GM19452 (cell line): ENCODE results near the gene NDUFB2.
"Not testable (repeated sequence)": the region's sequence is repeated elsewhere in the genome, so short reads cannot be mapped to it uniquely, and the experiment has no call there.

Experiments used
- ATAC-seq: cut with Tn5 transposase; IDR thresholded peaks from one replicate; pipeline ENCODE4 v1.9.1; 2021; ENCODE audit not compliant: unreplicated experiment

NDUFB2 gene

GRCh38 chr7:140689199-140690152 is 7.0 kb upstream of the NDUFB2 start:
- ATAC-seq: no peak

GRCh38 chr7:140691376-140692045 is 5.0 kb upstream of the NDUFB2 start:
- no peak for ATAC-seq

GRCh38 chr7:140693849-140694248 is 2.7 kb upstream of the NDUFB2 start:
- ATAC-seq: not testable (repeated sequence)

GRCh38 chr7:140694592-140694991 is 1.9 kb upstream of the NDUFB2 start:
- no peak for ATAC-seq

GRCh38 chr7:140695381-140695780 is 1.1 kb upstream of the NDUFB2 start:
- no peak for ATAC-seq

- peak; percentile 5 for ATAC-seq
Observed at GRCh38 chr7:140696024-140696679, 356 bp upstream of the NDUFB2 start.

- no peak for ATAC-seq
Observed at GRCh38 chr7:140697447-140698143, 1.1 kb downstream of the NDUFB2 start.

- ATAC-seq: no peak
Observed at GRCh38 chr7:140698477-140698876, 2.0 kb downstream of the NDUFB2 start.

GRCh38 chr7:140702774-140703173 is 6.3 kb downstream of the NDUFB2 start:
- no peak for ATAC-seq

- ATAC-seq: no peak
Observed at GRCh38 chr7:140704205-140704604, 7.7 kb downstream of the NDUFB2 start.

GRCh38 chr7:140707132-140707531 is 10.6 kb downstream of the NDUFB2 start:
- no peak for ATAC-seq

GRCh38 chr7:140708764-140709163 is 12.3 kb downstream of the NDUFB2 start:
- ATAC-seq: not testable (repeated sequence)

GRCh38 chr7:140712392-140712791 is 15.9 kb downstream of the NDUFB2 start:
- not testable (repeated sequence) for ATAC-seq

GRCh38 chr7:140714331-140715040 is 18.0 kb downstream of the NDUFB2 start:
- ATAC-seq: no peak

GRCh38 chr7:140719721-140720120 is 23.2 kb downstream of the NDUFB2 start:
- ATAC-seq: no peak

GRCh38 chr7:140722254-140722653 is 25.7 kb downstream of the NDUFB2 start:
- no peak for ATAC-seq

- ATAC-seq: no peak
Observed at GRCh38 chr7:140723006-140723405, 26.5 kb downstream of the NDUFB2 start.

- no peak for ATAC-seq
Observed at GRCh38 chr7:140723574-140723973, 27.1 kb downstream of the NDUFB2 start.

GRCh38 chr7:140724706-140725105 is 28.2 kb downstream of the NDUFB2 start:
- ATAC-seq: no peak

GRCh38 chr7:140726281-140726680 is 29.8 kb downstream of the NDUFB2 start:
- ATAC-seq: no peak
